Heart left ventricle (tissue), 16 donors: ENCODE data around the gene LTC4S. TPM values are rescaled to one million over a fixed set of nuclear protein-coding genes. Genes with fewer than 3 reads are reported as not detected.

Source experiments
- ATAC-seq, 4 donors: fragments of 200-7000 bp; cut with Tn5 transposase; one replicate each; pipeline ENCODE4 v1.9.1; 2020 to 2022; ENCODE audit warnings: moderate library complexity in 4 of 4, mild to moderate bottlenecking in 3 of 4, moderate number of reproducible peaks in 1 of 4
- DNase-seq, 5 donors: peaks; one replicate each; pipeline ENCODE4 v3.0.0-alpha.2; 2020
- H3K27ac ChIP-seq, 12 donors: fragments of 200-600 bp; sonication (generic) in 4 of 12; one replicate each; pipeline versions ENCODE4 v1.5.0 to v1.8.0; 2016 to 2022; ENCODE audit warnings: mild to moderate bottlenecking in 2 of 12
- H3K27me3 ChIP-seq, 9 donors: fragments of 200-600 bp; sonication (generic) in 2 of 9; one replicate each; pipeline versions ENCODE4 v1.5.1 to v1.8.0; 2016 to 2022; ENCODE audit warnings: mild to moderate bottlenecking in 3 of 9
- H3K36me3 ChIP-seq, 9 donors: fragments of 200-600 bp; sonication (generic) in 2 of 9; one replicate each; pipeline versions ENCODE4 v1.5.0 to v1.8.0; 2018 to 2022; ENCODE audit warnings: mild to moderate bottlenecking in 2 of 9
- H3K4me1 ChIP-seq, 12 donors: fragments of 200-600 bp; sonication (generic) in 4 of 12; one replicate each; pipeline versions ENCODE4 v1.5.0 to v1.8.0; 2016 to 2022; ENCODE audit warnings: mild to moderate bottlenecking in 3 of 12
- H3K4me3 ChIP-seq, 12 donors: fragments of 200-600 bp; sonication (generic) in 4 of 12; one replicate each; pipeline versions ENCODE4 v1.5.0 to v1.8.0; 2017 to 2022; ENCODE audit warnings: mild to moderate bottlenecking in 9 of 12, moderate library complexity in 4 of 12
- H3K9me3 ChIP-seq, 12 donors: fragments of 200-600 bp; sonication (generic) in 4 of 12; one replicate each; pipeline versions ENCODE4 v1.5.0 to v1.8.0; 2016 to 2022; ENCODE audit warnings: mild to moderate bottlenecking in 1 of 12
- CTCF ChIP-seq, 12 donors: fragments of 200-600 bp; sonication (generic) in 4 of 12; IDR thresholded peaks; one replicate each; pipeline versions ENCODE4 v1.5.0 to v1.8.0; 2018 to 2022; ENCODE audit warnings: antibody characterized with exemption in 12 of 12, mild to moderate bottlenecking in 5 of 12
- POLR2A ChIP-seq, 2 donors: fragments of 450-650 bp; IDR thresholded peaks; one replicate each; pipeline ENCODE4 v1.6.1; 2017; ENCODE audit warnings: antibody characterized with exemption in 2 of 2, mild to moderate bottlenecking in 2 of 2, moderate library complexity in 2 of 2
- WGBS, 4 donors: extraction: QIAGEN DNeasy Blood & Tissue Kit in 2 of 4; methylation state at CpG; one replicate each; pipeline versions ENCODE4 v1.1.5 to v1.1.7; 2013 to 2018; 5-methylcytosine and 5-hydroxymethylcytosine counted together
- intact Hi-C, 10 donors: fragments of 100-400 bp; cut with DNase I; formaldehyde crosslinking; loops; one replicate each; pipeline versions ENCODE4 v1.11.1 to v1.14.2; 2022
- microRNA counts, 2 donors: library from miRNA; unstranded; fragments of <30 nt; microRNA quantifications; one replicate each; lab custom pipeline; 2016
- microRNA-seq, 4 donors: library from miRNA; unstranded; fragments of <30 nt; microRNA quantifications; one replicate each; pipeline versions ENCODE4 to v1.2.0, GENCODE V29; 2017 to 2020
- polyA plus RNA-seq, 2 donors: library from polyadenylated mRNA; stranded (reverse); fragments of 200-250 nt; gene quantifications; one replicate each; pipeline ENCODE4 v1.2.3, GENCODE V29; 2013
- total RNA-seq, 9 donors: library from RNA; depleted of rRNA in 2 of 9; stranded (reverse); fragments of >200 nt in 2 of 9; fragmentation: NEBNext Ultra II Directional in 3 of 9; extraction: Animal tissue kit (Norgen Biotek cat#: 25700) in 3 of 9; gene quantifications; one replicate each; pipeline versions ENCODE4 v1.1.0 to v1.2.4, GENCODE V29; 2016 to 2023
- donor health status: ischemic (EF 13 %, LVEDD 7.1; RV severe dilation, severe dysfunction).
- donor health status: healthy with polysubstance abuse.
- donor health status: DM: no; HTN: yes; CAD: no.
- donor health status: DM: no; HTN: no; CAD: no.
- donor health status: ischemic (EF 25% LVEDD 6.9; RV normal size, moderate dysfunction).
- donor health status: ischemic (EF 25% LVEDD 5.7; RV mildly dilated, moderate dysfunction).
- donor health status: healthy.
- donor health status: DM: yes; HTN: yes; CAD: no.
- donor health status: ischemic (EF 35%, LVEDD 5.7; RV mildly dilated, moderate dysfunction).
- donor health status: nonischemic (EF 11% LVEDD 7.7; RV severe dilation, severe dysfunction).
- donor health status: DM: yes; HTN: yes; CAD: no.
- donor health status: PGD.
- donor health status: ischemic (EF 29% LVEDD 5.4; RV normal size, mild dysfunction).
- donor health status: nonischemic (EF 23%, LVEDD 6.1; RV moderate dilation, normal function).

The LTC4S gene
- total and polyA plus RNA-seq, 11 donors: 3.3 to 16.7 (median 9.5) TPM

GRCh38 chr5:179840321-179840720, 46.5 kb downstream of the LTC4S start:
- intact Hi-C loops: no loop called here
- H3K4me3 ChIP-seq: no peak overlapping the region
- TF ChIP-seq POLR2A (IDR thresholded peaks at IDR 0.05) (no peak), CTCF (IDR thresholded peaks at IDR 0.05) (no peak)
- H3K27me3 ChIP-seq: no peaks in the 10 kb centered on the region
- DNase-seq (no peak), ATAC-seq (no peak)
- H3K36me3 ChIP-seq: peaks cover 0 to 91% (median 64%) of the 10 kb centered on the region in 9 donors
- peak overlapping the region in 3 of 12 donors; percentile 40 to 60 (median 41) for H3K27ac ChIP-seq
- H3K4me1 ChIP-seq: peaks cover 0 to 23% (median 4%) of the 10 kb centered on the region in 12 donors
- H3K9me3 ChIP-seq: peaks cover 0 to 12% (median 7%) of the 10 kb centered on the region in 12 donors
- 92 to 98% (median 95%) methylated on average over 11 of the region's 11 CpGs for WGBS, 4 donors

- intact Hi-C loops: no loop called here
- Histone ChIP-seq H3K36me3 (peaks cover 0 to 90% (median 63%) of the 10 kb centered on the region in 9 donors), H3K9me3 (peaks cover 0 to 17% (median 7%) of the 10 kb centered on the region in 12 donors), H3K27ac (no peak overlapping the region), H3K27me3 (no peaks in the 10 kb centered on the region), H3K4me1 (peaks cover 0 to 23% (median 4%) of the 10 kb centered on the region in 12 donors), H3K4me3 (no peak overlapping the region)
- TF ChIP-seq POLR2A (IDR thresholded peaks at IDR 0.05): no peak
- no peak for TF ChIP-seq CTCF (IDR thresholded peaks at IDR 0.05)
- DNase-seq (no peak), ATAC-seq (peak in 1 of 4 donors; percentile 5)
- 87 to 92% (median 90%) methylated on average over 16 to 17 of the region's 17 CpGs for WGBS, 4 donors
Measured at GRCh38 chr5:179840766-179841165, 47.0 kb downstream of the LTC4S start.

- WGBS, 4 donors: 96 to 100% (median 98%) methylated on average over 5 to 9 of the region's 9 CpGs
- intact Hi-C loops: no loop called here
- Histone ChIP-seq H3K27me3 (no peaks in the 10 kb centered on the region), H3K4me3 (no peak overlapping the region), H3K27ac (no peak overlapping the region), H3K4me1 (peaks cover 0 to 15% (median 3%) of the 10 kb centered on the region in 12 donors), H3K36me3 (peaks cover 0 to 90% (median 63%) of the 10 kb centered on the region in 9 donors), H3K9me3 (peaks cover 0 to 19% (median 7%) of the 10 kb centered on the region in 12 donors)
- no peak for ATAC-seq
- TF ChIP-seq POLR2A (IDR thresholded peaks at IDR 0.05): no peak
- no peak for TF ChIP-seq CTCF (IDR thresholded peaks at IDR 0.05)
- no peak for DNase-seq
Measured at GRCh38 chr5:179841621-179842020, 47.8 kb downstream of the LTC4S start.

MicroRNA genes within 50 kb of the gene (microRNA counts, 767-probe panel; counts per million panel counts)
- microRNA hsa-miR-1229 (lab: Ali Mortazavi, UCI): 0 to 71.6 counts per million in 2 donors

Small RNAs within 50 kb of the gene (microRNA-seq; reads per million reads assigned to microRNA genes)
- 0 to 4.0 (median 3.5) reads per million in 4 donors for gene MIR1229

Other genes with a start within 250 kb of the LTC4S start
- 10 to 100 TPM; 14.3 to 30.9 (median 22.1) TPM for gene RUFY1, start 243.4 kb upstream of the LTC4S start, total RNA-seq
- gene RUFY1, start 243.4 kb upstream of the LTC4S start, polyA plus RNA-seq: 10 to 100 TPM; 25.0 to 27.8 TPM
- 100 to 1,000 TPM; 106 to 252 (median 178) TPM for gene HNRNPH1, start 170.3 kb upstream of the LTC4S start, total RNA-seq
- gene HNRNPH1, start 170.3 kb upstream of the LTC4S start, polyA plus RNA-seq: 100 to 1,000 TPM; 126 to 195 TPM
- not detected for gene CBY3, start 113.0 kb upstream of the LTC4S start, total RNA-seq
- not detected for gene CBY3, start 113.0 kb upstream of the LTC4S start, polyA plus RNA-seq
- 100 to 1,000 TPM; 255 to 699 (median 500) TPM for gene CANX, start 95.0 kb upstream of the LTC4S start, total RNA-seq
- gene CANX, start 95.0 kb upstream of the LTC4S start, polyA plus RNA-seq: 100 to 1,000 TPM in 1 of 2 donors, 10 to 100 TPM in 1; 81.6 to 350 TPM
- 10 to 100 TPM in 8 of 9 donors, 1 to 10 TPM in 1; 9.5 to 18.0 (median 11.9) TPM for gene MAML1, start 61.2 kb upstream of the LTC4S start, total RNA-seq
- 1 to 10 TPM; 6.9 to 9.0 TPM for gene MAML1, start 61.2 kb upstream of the LTC4S start, polyA plus RNA-seq
- 100 to 1,000 TPM in 6 of 9 donors, 10 to 100 TPM in 3; 84.2 to 209 (median 112) TPM for gene MGAT4B, start 12.9 kb downstream of the LTC4S start, total RNA-seq
- gene MGAT4B, start 12.9 kb downstream of the LTC4S start, polyA plus RNA-seq: 10 to 100 TPM; 49.6 to 89.7 TPM
- 100 to 1,000 TPM; 266 to 747 (median 402) TPM for gene SQSTM1, start 26.9 kb downstream of the LTC4S start, total RNA-seq
- 100 to 1,000 TPM; 177 to 266 TPM for gene SQSTM1, start 26.9 kb downstream of the LTC4S start, polyA plus RNA-seq
- gene MRNIP, start 64.8 kb downstream of the LTC4S start, total RNA-seq: 10 to 100 TPM in 6 of 9 donors, 1 to 10 TPM in 3; 8.5 to 14.4 (median 12.3) TPM
- gene MRNIP, start 64.8 kb downstream of the LTC4S start, polyA plus RNA-seq: 10 to 100 TPM; 10.4 to 24.1 TPM
- 10 to 100 TPM; 29.3 to 68.9 (median 43.1) TPM for gene TBC1D9B, start 113.9 kb downstream of the LTC4S start, total RNA-seq
- 10 to 100 TPM; 31.1 to 49.9 TPM for gene TBC1D9B, start 113.9 kb downstream of the LTC4S start, polyA plus RNA-seq